SK-N-SH (cell line): ENCODE results near the gene CD33.

Source experiments
- CTCF ChIP-seq: fragments of 200-600 bp; sonication (generic); IDR thresholded peaks from 2 replicates; pipeline ENCODE4 v1.6.1; 2017; ENCODE audit warnings: antibody characterized with exemption, mild to moderate bottlenecking, moderate library complexity
- EP300 ChIP-seq, 2 experiments: IDR thresholded peaks; 2 replicates each; pipeline versions ENCODE4 v1.4.0 to v1.6.1; 2012; ENCODE audit warnings: borderline replicate concordance in 1 of 2, low read depth in 1 of 2, low read length in 1 of 2
- GABPA ChIP-seq: IDR thresholded peaks from 2 replicates; pipeline ENCODE4 v1.4.0; 2012; ENCODE audit warnings: low read depth, mild to moderate bottlenecking
- MXI1 ChIP-seq: IDR thresholded peaks from 2 replicates; pipeline ENCODE4 v1.6.1; 2012; ENCODE audit warnings: mild to moderate bottlenecking, low read depth, low read length, improper control_type of control experiment
- NRF1 ChIP-seq: IDR thresholded peaks from 2 replicates; pipeline ENCODE4 v1.6.1; 2012; ENCODE audit warnings: low read depth, mild to moderate bottlenecking, low read length
- TAF1 ChIP-seq: IDR thresholded peaks from 2 replicates; pipeline ENCODE4 v1.6.1; 2012; ENCODE audit warnings: low read depth, mild to moderate bottlenecking, low read length, moderate library complexity, borderline replicate concordance
- USF1 ChIP-seq: IDR thresholded peaks from 2 replicates; pipeline ENCODE4 v1.4.0; 2012; ENCODE audit warnings: low read depth, borderline replicate concordance
- ZBTB33 ChIP-seq: IDR thresholded peaks from 2 replicates; pipeline ENCODE4 v1.4.0; 2012; ENCODE audit warnings: low read depth, borderline replicate concordance

- TF ChIP-seq CTCF (no peak), GABPA (no peak), USF1 (no peak), MXI1 (no peak), TAF1 (no peak), ZBTB33 (no peak), NRF1 (no peak), EP300 (IDR thresholded peaks at IDR 0.05; ENCODE audit: borderline replicate concordance in 1 of 2, low read depth in 1 of 2, low read length in 1 of 2) (no peak)
Observed at GRCh38 chr19:51247972-51248590, 23.2 kb downstream of the CD33 start.
